H1 (cell line): ENCODE measurements around the gene PRKN. TPM values are rescaled to one million over a fixed set of nuclear protein-coding genes. Genes with fewer than 3 reads are reported as not detected.

ENCODE experiments used
- CTCF ChIA-PET: fragments of 300-600 bp; sonication (Branson Sonifier 250); formaldehyde crosslinking; loops from one replicate; lab custom pipeline; 2021; ENCODE audit not compliant: partially characterized antibody; lab: Charles Lee
- POLR2A ChIA-PET: fragments of 300-600 bp; sonication (Branson Sonifier 250); formaldehyde crosslinking; loops from one replicate; lab custom pipeline; 2021; ENCODE audit warnings: inconsistent platforms; ENCODE audit not compliant: partially characterized antibody; lab: Charles Lee
- DNase-seq, 2 experiments: peaks; one replicate each; pipeline versions ENCODE4 v3.0.0 to v3.0.0-alpha.2; 2010 to 2022; ENCODE audit warnings: low spot score in 2 of 2, low read depth in 1 of 2, mixed read lengths in 1 of 2
- FAIRE-seq: peaks from 2 replicates; lab custom pipeline; 2011; peaks lifted over from hg19 to GRCh38; lab: Jason Lieb, UNC
- H2AFZ ChIP-seq: 2 replicates; pipeline ENCODE4 v1.8.1; 2012; ENCODE audit warnings: low read length, inconsistent platforms
- H2AK5ac ChIP-seq: 2 replicates; pipeline ENCODE4 v1.6.1; 2013; ENCODE audit warnings: low read depth, low read length
- H2BK120ac ChIP-seq: replicated peaks from 2 replicates; pipeline ENCODE3; 2013; ENCODE audit warnings: low read depth, low read length, inconsistent platforms
- H2BK12ac ChIP-seq: 2 replicates; pipeline ENCODE4 v1.6.1; 2013; ENCODE audit warnings: low read depth, low read length
- H2BK15ac ChIP-seq: 2 replicates; pipeline ENCODE4 v1.6.1; 2013; ENCODE audit warnings: low read length
- H2BK20ac ChIP-seq: 2 replicates; pipeline ENCODE4 v1.6.1; 2013; ENCODE audit warnings: low read length
- H2BK5ac ChIP-seq: 2 replicates; pipeline ENCODE4 v1.6.1; 2013; ENCODE audit warnings: low read depth, low read length
- H3K14ac ChIP-seq: 2 replicates; pipeline ENCODE4 v1.6.1; 2013; ENCODE audit warnings: inconsistent platforms; ENCODE audit not compliant: insufficient read length
- H3K18ac ChIP-seq: 2 replicates; pipeline ENCODE4 v1.6.1; 2013; ENCODE audit warnings: low read length; ENCODE audit errors: extremely low read depth
- H3K23ac ChIP-seq: 2 replicates; pipeline ENCODE4 v1.6.1; 2013; ENCODE audit warnings: inconsistent platforms; ENCODE audit not compliant: insufficient read length
- H3K23me2 ChIP-seq: 2 replicates; pipeline ENCODE4 v1.6.1; 2013; ENCODE audit warnings: low read depth, low read length
- H3K27ac ChIP-seq: 2 replicates; pipeline ENCODE4 v1.6.1; 2011; ENCODE audit warnings: low read depth, low read length, inconsistent platforms
- H3K27me3 ChIP-seq, 4 experiments: replicated peaks in 1 of 4; 1 replicate in 1 of 4; 2 replicates in 3 of 4; pipeline versions ENCODE4 v1.6.1 to v1.8.1; 2011 to 2013; ENCODE audit warnings: low read length in 3 of 4, mild to moderate bottlenecking in 3 of 4, inconsistent platforms in 2 of 4, mixed read lengths in 2 of 4, moderate library complexity in 1 of 4; ENCODE audit not compliant: control insufficient read depth in 3 of 4, insufficient read depth in 3 of 4; ENCODE audit errors: extremely low read depth in 1 of 4
- H3K36me3 ChIP-seq, 4 experiments: 2 replicates each; pipeline versions ENCODE4 v1.6.1 to v1.8.1; 2011 to 2013; ENCODE audit warnings: mild to moderate bottlenecking in 4 of 4, low read length in 3 of 4, moderate library complexity in 2 of 4, control low read depth in 1 of 4, inconsistent platforms in 1 of 4; ENCODE audit not compliant: insufficient read depth in 4 of 4, control insufficient read depth in 2 of 4
- H3K4ac ChIP-seq: replicated peaks from 2 replicates; pipeline ENCODE3; 2013; ENCODE audit warnings: low read length, low read depth, mixed read lengths, inconsistent platforms; ENCODE audit not compliant: insufficient read length
- H3K4me1 ChIP-seq, 4 experiments: replicated peaks in 1 of 4; 1 replicate in 1 of 4; 2 replicates in 3 of 4; pipeline versions ENCODE4 v1.6.1 to v1.8.1; 2011 to 2013; ENCODE audit warnings: low read length in 3 of 4, inconsistent platforms in 2 of 4, mixed read lengths in 1 of 4; ENCODE audit not compliant: insufficient read depth in 4 of 4, control insufficient read depth in 3 of 4
- H3K4me2 ChIP-seq, 2 experiments: 2 replicates each; pipeline versions ENCODE4 v1.6.1 to v1.8.1; 2011 to 2013; ENCODE audit warnings: low read depth in 2 of 2, low read length in 2 of 2, control low read depth in 1 of 2, inconsistent platforms in 1 of 2, mild to moderate bottlenecking in 1 of 2; ENCODE audit not compliant: insufficient read depth in 1 of 2
- H3K4me3 ChIP-seq, 4 experiments: fragments of 200-600, 300-600 bp in 1 of 4; sonication (generic), shearing (Covaris generic), sonication (Bioruptor Twin) in 1 of 4; 2 replicates each; pipeline versions ENCODE4 v1.5.1 to v1.8.1; 2011 to 2016; ENCODE audit warnings: low read length in 4 of 4, low read depth in 3 of 4, control low read depth in 2 of 4, inconsistent platforms in 2 of 4, mild to moderate bottlenecking in 2 of 4, mixed read lengths in 1 of 4, moderate library complexity in 1 of 4; ENCODE audit not compliant: insufficient read depth in 2 of 4; ENCODE audit errors: extremely low read depth in 1 of 4
- H3K56ac ChIP-seq: replicated peaks from 2 replicates; pipeline ENCODE3; 2013; ENCODE audit warnings: low read depth, mild to moderate bottlenecking, mixed read lengths, low read length, inconsistent platforms; ENCODE audit not compliant: insufficient read length
- H3K79me1 ChIP-seq: 2 replicates; pipeline ENCODE4 v1.6.1; 2013; ENCODE audit warnings: low read depth, low read length, control low read depth
- H3K79me2 ChIP-seq, 2 experiments: 2 replicates each; pipeline versions ENCODE4 v1.6.1 to v1.8.1; 2012 to 2013; ENCODE audit warnings: low read length in 2 of 2, mild to moderate bottlenecking in 2 of 2, inconsistent platforms in 1 of 2; ENCODE audit not compliant: insufficient read depth in 2 of 2, control insufficient read depth in 1 of 2
- H3K9ac ChIP-seq, 4 experiments: replicated peaks in 1 of 4; 1 replicate in 1 of 4; 2 replicates in 3 of 4; pipeline versions ENCODE4 v1.6.1 to v1.8.1; 2011 to 2013; ENCODE audit warnings: low read depth in 3 of 4, low read length in 3 of 4, control low read depth in 2 of 4, mild to moderate bottlenecking in 2 of 4, moderate library complexity in 2 of 4, inconsistent platforms in 1 of 4; ENCODE audit errors: extremely low read depth in 1 of 4
- H3K9me3 ChIP-seq, 2 experiments: 2 replicates each; pipeline versions ENCODE4 v1.6.1 to v1.8.1; 2012 to 2013; ENCODE audit warnings: mild to moderate bottlenecking in 2 of 2, moderate library complexity in 2 of 2, control low read depth in 1 of 2, inconsistent platforms in 1 of 2, low read depth in 1 of 2, low read length in 1 of 2, mixed read lengths in 1 of 2; ENCODE audit not compliant: insufficient read depth in 2 of 2
- H4K20me1 ChIP-seq, 2 experiments: replicated peaks in 1 of 2; 2 replicates each; pipeline versions ENCODE3 to v1.8.1; 2011 to 2013; ENCODE audit warnings: inconsistent platforms in 2 of 2, low read length in 2 of 2, mild to moderate bottlenecking in 1 of 2; ENCODE audit not compliant: insufficient read depth in 2 of 2, control insufficient read depth in 1 of 2
- H4K5ac ChIP-seq: 2 replicates; pipeline ENCODE4 v1.6.1; 2013; ENCODE audit warnings: low read length, low read depth, mixed read lengths, inconsistent platforms; ENCODE audit not compliant: insufficient read length
- H4K8ac ChIP-seq: 2 replicates; pipeline ENCODE4 v1.8.0; 2013; ENCODE audit warnings: mild to moderate bottlenecking, moderate library complexity, low read length, inconsistent platforms; ENCODE audit not compliant: insufficient read depth; ENCODE audit errors: extremely low read depth
- H4K91ac ChIP-seq: replicated peaks from 2 replicates; pipeline ENCODE3; 2013; ENCODE audit warnings: low read length, mixed read lengths, inconsistent platforms; ENCODE audit not compliant: insufficient read length
- BRCA1 ChIP-seq: IDR thresholded peaks from 2 replicates; pipeline ENCODE4 v1.6.1; 2012; ENCODE audit warnings: low read depth, low read length, improper control_type of control experiment
- CBX5 ChIP-seq: fragments of 300-800, 300-1000 bp; sonication (generic); IDR thresholded peaks from 2 replicates; pipeline ENCODE4 v1.7.1; 2016; ENCODE audit warnings: antibody characterized with exemption, low read length, low read depth
- CTBP2 ChIP-seq: IDR thresholded peaks from 2 replicates; pipeline ENCODE4 v1.7.0; 2011; ENCODE audit warnings: borderline replicate concordance, mild to moderate bottlenecking, moderate library complexity, mixed read lengths, low read length; ENCODE audit not compliant: insufficient read depth, insufficient read length
- EGR1 ChIP-seq: IDR thresholded peaks from 2 replicates; pipeline ENCODE4 v1.6.1; 2011; ENCODE audit warnings: low read depth, low read length, borderline replicate concordance
- GABPA ChIP-seq: IDR thresholded peaks from 2 replicates; pipeline ENCODE4 v1.6.1; 2011; ENCODE audit warnings: mild to moderate bottlenecking, low read length, moderate library complexity, borderline replicate concordance; ENCODE audit not compliant: insufficient read depth
- HDAC6 ChIP-seq: IDR thresholded peaks from one replicate; pipeline ENCODE4 v1.7.1; 2012; ENCODE audit warnings: low read depth, mild to moderate bottlenecking, inconsistent platforms, low read length, moderate library complexity
- JUND ChIP-seq: IDR thresholded peaks from 2 replicates; pipeline ENCODE4 v1.6.1; 2011; ENCODE audit warnings: mild to moderate bottlenecking, improper control_type of control experiment, low read length
- KDM1A ChIP-seq: fragments of 200-600, 300-600 bp; sonication (generic); IDR thresholded peaks from 2 replicates; pipeline ENCODE4 v1.7.1; 2016; ENCODE audit warnings: mild to moderate bottlenecking, low read length, borderline replicate concordance
- MAFK ChIP-seq: IDR thresholded peaks from 2 replicates; pipeline ENCODE4 v1.6.1; 2012; ENCODE audit warnings: low read depth, mild to moderate bottlenecking, improper control_type of control experiment, low read length
- POU5F1 ChIP-seq: IDR thresholded peaks from 2 replicates; pipeline ENCODE4 v1.6.1; 2011; ENCODE audit warnings: low read depth, mild to moderate bottlenecking, low read length, moderate library complexity
- RFX5 ChIP-seq: IDR thresholded peaks from 2 replicates; pipeline ENCODE4 v1.6.1; 2011; ENCODE audit warnings: low read depth, low read length, improper control_type of control experiment, borderline replicate concordance
- SIRT6 ChIP-seq: IDR thresholded peaks from one replicate; pipeline ENCODE4 v1.7.1; 2012; ENCODE audit warnings: low read length, inconsistent platforms
- SIX5 ChIP-seq: IDR thresholded peaks from 2 replicates; pipeline ENCODE4 v1.6.1; 2011; ENCODE audit warnings: mild to moderate bottlenecking, low read depth, low read length
- SP1 ChIP-seq: IDR thresholded peaks from 2 replicates; pipeline ENCODE4 v1.6.1; 2011; ENCODE audit warnings: low read depth, low read length
- TCF12 ChIP-seq: IDR thresholded peaks from 2 replicates; pipeline ENCODE4 v1.6.1; 2011; ENCODE audit warnings: low read depth, mild to moderate bottlenecking, low read length
- TEAD4 ChIP-seq: IDR thresholded peaks from 2 replicates; pipeline ENCODE4 v1.6.1; 2012; ENCODE audit warnings: low read depth, low read length, inconsistent platforms, mixed read lengths
- WGBS, 2 experiments: shearing (Covaris generic) in 1 of 2; methylation state at CpG; one replicate each; pipeline versions ENCODE4 v1.1.6 to v1.1.7; 2013 to 2015; ENCODE audit warnings: low lambda C conversion rate in 2 of 2, mixed read lengths in 2 of 2, inconsistent platforms in 1 of 2, low coverage in 1 of 2, missing lambda C conversion rate in 1 of 2; ENCODE audit not compliant: insufficient replicate concordance in 2 of 2, insufficient coverage in 1 of 2, insufficient read length in 1 of 2; ENCODE audit errors: extremely low coverage in 1 of 2, missing lambda C conversion rate in 1 of 2; 5-methylcytosine and 5-hydroxymethylcytosine counted together
- polyA plus RNA-seq, 7 experiments: library from polyadenylated mRNA; depleted of rRNA in 3 of 7; stranded (reverse) in 5 of 7; unstranded in 2 of 7; fragments of >200 nt in 5 of 7; fragments of 200-250 nt in 2 of 7; gene quantifications; 1 replicate in 5 of 7; 2 replicates in 1 of 7; 4 replicates in 1 of 7; pipeline versions ENCODE4 v1.2.1 to v1.2.3, GENCODE V29; 2011 to 2013; ENCODE audit warnings: missing spikeins in 2 of 7, mixed read lengths in 2 of 7
- total RNA-seq: library from RNA; stranded (reverse); fragmentation: NEBNext Ultra II Directional; extraction: Animal tissue kit (Norgen Biotek cat#: 25700); gene quantifications from 2 replicates; pipeline ENCODE4 v1.2.1, GENCODE V29; 2021

The PRKN gene
- total and polyA plus RNA-seq, 2 of the 8 experiments (the other 6 are each of a cell fraction or from before 2014, with no cell fraction given): 0.13 to 0.29 TPM

- H2BK20ac ChIP-seq: no peak overlapping the region
- H3K56ac ChIP-seq: no peak overlapping the region
- FAIRE-seq (no peak), DNase-seq (no peak)
- H4K8ac ChIP-seq: no peak overlapping the region
- H2BK12ac ChIP-seq: no peak overlapping the region
- H2BK15ac ChIP-seq: no peak overlapping the region
- no peak overlapping the region for H3K27ac ChIP-seq
- WGBS, 2 experiments: 86% methylated on average over 5 of the region's 5 CpGs; no CpG with 5 or more reads in 1 of the 2 experiments
- peaks cover 0 to 3% (median 0%) of the 10 kb centered on the region in 4 experiments; a peak in 1 of 7 replicates for H3K4me1 ChIP-seq
- no peak overlapping the region for H2BK5ac ChIP-seq
- CTCF ChIA-PET: no interaction called here
- no peaks in the 10 kb centered on the region for H3K79me1 ChIP-seq
- H3K23ac ChIP-seq: no peak overlapping the region
- H3K14ac ChIP-seq: no peak overlapping the region
- H4K91ac ChIP-seq: no peak overlapping the region
- TF ChIP-seq SP1: no peak
- TF ChIP-seq EGR1: no peak
- no peak for TF ChIP-seq SIRT6
- no peak for TF ChIP-seq CBX5
- no peak for TF ChIP-seq MAFK
- no peak for TF ChIP-seq JUND
- TF ChIP-seq GABPA: no peak
- no peak for TF ChIP-seq CTBP2
- TF ChIP-seq BRCA1: no peak
- no peak for TF ChIP-seq TCF12
- no peak for TF ChIP-seq HDAC6
- no peak for TF ChIP-seq SIX5
- no peak for TF ChIP-seq RFX5
- TF ChIP-seq POU5F1: no peak
- no peak for TF ChIP-seq KDM1A
- TF ChIP-seq TEAD4: no peak
- no peaks in the 10 kb centered on the region for H3K23me2 ChIP-seq
- no peak overlapping the region for H3K18ac ChIP-seq
- no peak overlapping the region for H3K4me2 ChIP-seq
- H4K5ac ChIP-seq: no peak overlapping the region
- no peaks in the 10 kb centered on the region for H3K79me2 ChIP-seq
- no peaks in the 10 kb centered on the region for H3K36me3 ChIP-seq
- no peak overlapping the region for H2BK120ac ChIP-seq
- no peak overlapping the region for H2AFZ ChIP-seq
- no peaks in the 10 kb centered on the region for H4K20me1 ChIP-seq
- H3K4me3 ChIP-seq: no peak overlapping the region
- H3K27me3 ChIP-seq: no peaks in the 10 kb centered on the region
- POLR2A ChIA-PET: no interaction called here
- H2AK5ac ChIP-seq: no peak overlapping the region
- no peak overlapping the region for H3K9ac ChIP-seq
- H3K4ac ChIP-seq: no peak overlapping the region
- 0 out of 4 replicates have a peak, but pooled peaks cover 0 to 3% of the 10 kb centered on the region in 2 experiments for H3K9me3 ChIP-seq
Observed at GRCh38 chr6:161954699-161955276, 772.8 kb downstream of the PRKN start.
